HG02938 (cell line): ENCODE results near the gene PTPRR.
"Not testable (repeated sequence)": the region's sequence is repeated elsewhere in the genome, so short reads cannot be mapped to it uniquely, and the experiment has no call there.

Experiments
- ATAC-seq: cut with Tn5 transposase; IDR thresholded peaks from one replicate; pipeline ENCODE4 v1.9.1; 2021; ENCODE audit warnings: mild to moderate bottlenecking, moderate library complexity; ENCODE audit not compliant: unreplicated experiment

Gene PTPRR

DNA sequence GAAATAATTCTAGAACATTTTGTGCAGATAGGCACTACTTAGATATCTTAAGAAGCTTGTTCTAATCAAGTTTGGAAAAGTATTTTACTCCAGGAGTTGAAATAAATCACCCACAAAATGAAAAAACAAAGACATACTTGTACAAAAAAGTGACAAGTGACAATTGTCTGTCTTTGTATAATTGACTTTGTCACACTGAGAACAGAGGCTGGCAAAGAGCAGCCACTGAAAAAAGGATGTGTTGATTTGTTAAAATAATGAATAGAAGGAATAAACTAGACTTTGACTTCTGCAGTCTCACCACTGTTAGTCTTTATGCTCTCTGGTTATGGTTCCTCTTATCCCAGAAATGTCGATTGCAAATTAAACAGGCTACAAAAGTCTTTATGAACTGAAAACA lies 77.6 kb downstream of the PTPRR start:
- no peak for ATAC-seq

DNA sequence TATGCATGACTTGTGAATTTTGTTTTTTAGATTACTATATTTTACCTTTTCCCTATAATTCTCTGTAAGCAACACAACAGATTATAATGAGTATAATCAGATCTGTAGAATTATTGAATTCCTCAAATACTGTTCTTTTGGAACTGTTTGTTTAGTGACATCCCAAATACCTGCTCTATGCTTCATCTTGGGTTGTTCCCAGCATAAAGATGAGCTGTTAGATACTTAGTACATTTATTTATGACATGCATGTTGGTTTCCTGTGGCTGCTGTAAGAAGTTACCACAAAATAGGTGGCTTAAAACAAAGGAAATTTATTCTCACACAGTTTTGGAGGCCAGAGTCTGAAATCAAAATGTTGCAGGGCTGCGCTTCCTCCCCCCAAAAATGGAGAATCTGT lies 78.4 kb downstream of the PTPRR start:
- ATAC-seq: no peak

DNA sequence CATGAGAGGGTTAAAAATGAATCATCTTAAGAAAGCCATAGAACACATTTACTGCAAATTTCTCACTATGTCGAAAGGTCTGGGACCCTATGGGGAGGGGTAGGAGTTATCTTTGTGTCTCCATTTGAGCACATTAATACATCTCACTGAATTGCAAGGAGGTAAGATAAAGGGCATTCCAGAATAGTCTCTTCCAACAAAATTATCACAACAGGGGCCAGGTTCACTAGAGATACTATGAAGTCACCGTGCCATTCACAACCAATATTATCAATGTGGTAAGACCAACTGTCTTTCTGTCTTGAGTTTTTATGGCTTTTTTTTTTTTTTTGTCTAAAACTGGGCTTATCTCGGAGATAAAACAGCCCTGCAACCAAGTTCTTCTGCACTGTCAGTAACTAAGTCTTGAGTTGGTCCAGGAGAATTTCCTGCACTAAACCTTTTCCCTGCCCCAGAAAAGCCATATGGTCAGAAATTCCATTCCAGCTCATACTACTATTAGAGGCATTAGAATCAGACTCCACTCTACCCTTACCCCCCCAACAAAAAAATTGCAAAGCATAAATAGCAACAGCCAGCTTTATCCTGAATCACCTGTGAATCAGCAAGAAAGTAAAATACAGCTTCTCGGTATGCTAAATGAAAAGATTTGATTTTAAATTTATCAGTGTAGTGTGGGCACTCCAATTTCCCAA lies 79.7 kb downstream of the PTPRR start:
- ATAC-seq: no peak

DNA sequence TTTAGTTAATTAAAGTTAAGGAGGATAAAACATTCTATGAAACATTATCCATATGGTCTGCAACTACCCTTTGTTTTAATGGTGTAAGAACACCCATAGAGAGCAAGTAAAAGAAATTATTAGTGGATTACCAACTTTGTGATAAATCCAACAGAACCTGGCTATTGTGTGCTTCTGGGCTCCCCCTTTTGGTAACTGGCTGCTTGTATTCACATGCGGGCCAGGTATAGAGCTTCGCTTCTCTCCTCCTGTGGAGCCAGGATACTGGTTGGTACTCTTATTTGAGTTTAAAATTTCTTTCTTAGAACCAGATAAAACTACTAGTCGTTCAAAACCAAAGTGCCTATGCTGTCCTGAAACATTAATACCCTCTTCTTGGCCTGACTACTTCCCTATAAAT lies 81.0 kb downstream of the PTPRR start:
- ATAC-seq: no peak

DNA sequence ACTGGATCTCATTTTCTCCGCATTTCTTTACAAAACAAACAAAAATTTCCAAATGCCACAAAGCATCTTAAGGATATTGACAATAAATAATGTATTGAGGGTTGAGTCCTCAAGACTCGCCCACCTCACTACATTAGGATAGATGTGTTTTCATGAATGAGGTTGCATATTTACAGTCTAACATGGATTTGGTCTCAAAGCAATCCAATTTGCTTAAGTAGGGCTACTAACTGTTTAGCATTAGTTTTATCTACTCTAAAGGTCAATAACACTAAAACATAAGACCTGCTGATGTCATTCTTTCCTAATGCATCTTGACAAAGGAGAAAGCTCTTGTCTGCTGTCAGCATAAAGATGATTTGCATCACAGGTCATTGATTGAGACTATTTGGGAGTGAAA lies 82.4 kb downstream of the PTPRR start:
- no peak for ATAC-seq

GRCh38 chr12:70837026-70837425 lies 83.5 kb downstream of the PTPRR start:
- ATAC-seq: no peak

DNA sequence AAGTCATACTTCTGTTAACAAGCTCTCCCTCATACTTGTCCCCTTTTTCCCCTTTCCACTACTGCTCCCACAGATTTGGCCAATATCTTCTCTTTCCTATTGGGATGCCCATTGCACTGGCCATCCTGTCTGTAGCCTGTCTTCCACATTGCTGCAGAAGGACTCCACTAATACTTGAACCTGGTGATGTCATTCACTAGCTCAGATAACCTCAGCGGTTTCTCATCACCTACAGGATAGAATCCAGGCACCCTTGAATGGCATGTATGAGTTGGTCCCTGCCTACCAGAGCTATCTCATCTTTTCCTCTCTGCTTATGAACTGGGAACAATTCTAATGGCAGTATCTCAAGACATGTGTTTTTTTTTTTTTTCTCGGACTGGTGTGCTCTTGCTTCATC lies 84.6 kb downstream of the PTPRR start:
- ATAC-seq: no peak

DNA sequence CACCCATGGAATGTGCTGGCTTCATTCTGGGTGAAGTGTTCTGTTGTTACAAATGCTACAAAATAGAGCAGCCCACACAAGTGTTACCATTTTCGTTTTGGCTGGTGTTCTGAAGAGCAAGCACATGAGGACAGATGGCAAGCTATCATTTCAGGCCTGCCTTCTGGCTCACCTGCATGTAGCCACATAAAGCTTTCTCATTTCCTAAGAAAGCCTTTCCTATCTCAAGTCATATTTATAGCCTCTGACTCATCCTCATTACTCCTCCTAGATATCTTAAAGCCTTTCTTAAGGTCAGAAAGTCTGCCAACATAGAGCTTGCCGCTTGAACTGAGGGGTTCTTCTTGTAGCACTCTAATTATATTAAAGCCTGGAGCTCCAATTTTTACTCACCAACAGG lies 89.0 kb downstream of the PTPRR start:
- ATAC-seq: no peak

DNA sequence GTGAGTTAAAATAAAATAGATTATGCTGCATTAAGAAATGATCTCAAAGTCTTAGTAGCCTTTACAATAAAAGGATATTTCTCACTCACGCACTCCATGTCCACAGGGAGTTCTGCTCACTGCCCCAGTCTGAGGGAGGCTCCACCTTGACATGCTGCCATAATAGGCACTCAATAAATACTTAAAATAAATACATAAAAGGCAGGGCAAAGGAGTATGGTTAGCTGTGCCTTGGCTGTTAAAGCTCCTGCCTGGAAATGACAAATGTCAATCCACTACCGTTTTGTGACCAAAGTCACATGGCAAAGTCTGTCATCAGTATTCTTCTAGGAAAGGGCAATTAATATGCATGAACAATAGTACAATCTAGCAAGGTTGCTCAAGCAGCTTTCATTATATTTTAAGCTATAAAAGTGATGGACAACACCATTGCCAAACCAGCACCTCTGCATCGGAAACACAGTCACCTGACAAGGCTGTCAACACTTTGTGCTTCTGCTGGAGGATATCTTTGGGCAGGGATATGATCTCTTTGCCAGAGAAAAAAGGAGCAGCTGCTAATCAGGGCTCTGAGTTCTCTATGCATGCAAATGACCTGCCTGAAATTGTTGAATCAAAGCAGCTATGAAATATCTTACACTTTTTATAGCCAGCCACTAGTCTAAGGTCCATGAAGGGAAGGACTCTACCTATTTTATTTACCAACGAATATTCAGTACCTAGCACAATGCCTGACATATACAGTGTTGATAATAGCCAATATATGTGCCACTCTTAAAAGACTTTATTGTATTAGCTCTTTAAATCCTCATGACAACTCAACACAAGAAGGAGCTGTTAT lies 90.1 kb downstream of the PTPRR start:
- no peak for ATAC-seq

DNA sequence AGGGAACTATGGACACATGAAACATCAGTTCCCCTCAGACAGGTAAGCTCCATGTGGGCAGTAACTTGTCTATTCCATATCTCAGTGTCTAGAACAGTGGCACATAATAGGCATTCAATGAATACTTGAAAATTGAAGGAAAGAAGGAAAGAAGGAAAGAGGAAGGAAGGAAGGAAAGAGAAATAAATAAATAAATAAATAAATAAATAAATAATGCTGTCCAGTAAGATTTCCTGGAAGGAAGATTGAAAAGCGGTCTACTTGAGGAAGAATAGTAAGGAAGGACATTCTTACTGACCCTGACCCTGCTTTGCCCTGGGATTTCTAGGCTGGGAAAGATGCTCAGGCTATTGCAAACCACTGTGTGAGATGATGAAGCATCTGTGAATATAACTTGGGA lies 91.5 kb downstream of the PTPRR start:
- no peak for ATAC-seq

- ATAC-seq: no peak
Observed at GRCh38 chr12:70828351-70828750, 92.2 kb downstream of the PTPRR start.

GRCh38 chr12:70826156-70826555 lies 94.4 kb downstream of the PTPRR start:
- no peak for ATAC-seq

DNA sequence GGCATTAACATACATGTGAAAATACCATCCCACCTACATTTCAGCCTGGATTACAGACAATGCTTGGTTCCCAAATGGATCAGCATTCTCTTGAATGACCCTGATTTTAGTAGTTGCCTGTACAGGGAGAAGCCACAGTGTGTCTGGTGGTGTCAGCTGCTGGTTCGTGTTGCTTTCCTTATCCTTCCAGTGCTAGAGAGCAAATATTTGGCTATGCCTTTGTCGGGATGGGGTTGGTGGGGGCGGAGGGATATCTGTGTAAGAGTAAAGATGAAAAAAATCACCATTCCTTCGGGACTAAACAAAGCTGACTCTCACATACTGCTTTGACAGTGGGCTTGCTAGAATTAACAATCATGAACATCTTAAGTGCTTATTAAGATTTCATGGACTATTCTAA lies 96.0 kb downstream of the PTPRR start:
- no peak for ATAC-seq

GRCh38 chr12:70823182-70823976 lies 97.2 kb downstream of the PTPRR start:
- no peak for ATAC-seq

GRCh38 chr12:70822412-70822811 lies 98.1 kb downstream of the PTPRR start:
- ATAC-seq: no peak

- no peak for ATAC-seq
Observed at GRCh38 chr12:70815971-70816391, 104.6 kb downstream of the PTPRR start.

DNA sequence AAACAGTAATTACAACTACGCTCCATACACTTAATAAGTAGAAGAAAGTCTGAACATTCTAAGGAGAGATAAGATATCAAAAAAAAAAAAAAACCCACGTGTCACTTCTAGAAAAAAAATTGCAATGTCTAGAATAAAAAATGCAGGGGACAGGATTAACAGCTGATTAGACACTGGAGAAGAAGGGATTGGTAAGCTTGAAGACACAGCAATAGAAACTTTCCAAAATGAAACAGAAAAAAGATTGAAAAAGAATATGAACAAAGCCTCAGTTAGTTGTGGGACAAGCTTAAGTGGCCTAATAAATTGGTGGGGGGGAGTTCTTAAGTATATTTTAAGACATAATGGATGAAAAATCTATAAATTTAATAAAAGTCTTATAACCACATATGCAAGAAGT lies 105.5 kb downstream of the PTPRR start:
- no peak for ATAC-seq

DNA sequence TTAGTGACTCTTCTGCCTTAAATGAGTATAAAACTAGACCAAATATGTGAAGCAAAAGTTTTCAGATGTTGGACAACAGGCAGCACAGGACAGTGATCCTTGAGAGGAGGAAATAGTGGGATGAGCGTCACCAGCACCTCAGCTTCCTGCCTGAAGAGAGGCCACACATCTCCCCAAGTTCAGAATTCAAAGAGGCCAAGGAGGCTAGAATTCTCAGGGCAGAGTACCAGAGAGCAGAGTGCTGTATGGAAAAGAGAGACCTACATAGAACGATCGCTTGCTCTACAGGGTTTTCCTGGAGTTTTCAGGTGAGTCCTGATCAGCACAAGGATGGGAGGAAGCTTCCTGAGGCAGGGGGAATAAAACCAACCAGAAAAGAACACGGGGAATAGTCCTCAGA lies 107.0 kb downstream of the PTPRR start:
- ATAC-seq: no peak

GRCh38 chr12:70812136-70812535 lies 108.4 kb downstream of the PTPRR start:
- ATAC-seq: no peak

- no peak for ATAC-seq
Observed at GRCh38 chr12:70809887-70810286, 110.7 kb downstream of the PTPRR start.

- ATAC-seq: not testable (repeated sequence)
Observed at GRCh38 chr12:70807993-70808392, 112.5 kb downstream of the PTPRR start.

DNA sequence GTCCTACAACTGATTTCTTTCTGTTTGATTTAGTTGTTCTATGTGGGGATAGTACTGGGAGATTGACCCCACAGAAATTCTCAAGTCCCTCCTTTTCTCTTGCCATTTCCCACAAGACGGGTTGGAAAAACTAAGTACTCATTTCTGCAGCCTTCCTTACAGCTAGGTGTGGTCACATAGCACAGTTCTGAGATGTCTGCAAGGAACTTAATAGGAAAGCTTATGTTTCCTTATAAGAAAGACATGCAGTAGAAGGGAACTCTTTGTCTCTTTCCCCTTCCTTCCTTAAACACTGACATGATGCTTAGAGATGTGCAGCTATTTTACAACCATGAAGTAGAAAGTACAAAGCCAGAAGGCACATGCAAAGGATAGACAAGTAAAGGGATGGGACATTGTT lies 113.7 kb downstream of the PTPRR start:
- no peak for ATAC-seq
